Dedifferentiated amniotic fluid mesenchymal stem cell (primary cell): Measurements from ENCODE around the gene GALNT9.
"Not testable (repeated sequence)": the region's sequence is repeated elsewhere in the genome, so short reads cannot be mapped to it uniquely, and the experiment has no call there.

Experiments used
- DNase-seq: peaks from one replicate; pipeline ENCODE4 v3.0.0-alpha.2; 2016; ENCODE audit errors: extremely low spot score

GALNT9 gene

DNA sequence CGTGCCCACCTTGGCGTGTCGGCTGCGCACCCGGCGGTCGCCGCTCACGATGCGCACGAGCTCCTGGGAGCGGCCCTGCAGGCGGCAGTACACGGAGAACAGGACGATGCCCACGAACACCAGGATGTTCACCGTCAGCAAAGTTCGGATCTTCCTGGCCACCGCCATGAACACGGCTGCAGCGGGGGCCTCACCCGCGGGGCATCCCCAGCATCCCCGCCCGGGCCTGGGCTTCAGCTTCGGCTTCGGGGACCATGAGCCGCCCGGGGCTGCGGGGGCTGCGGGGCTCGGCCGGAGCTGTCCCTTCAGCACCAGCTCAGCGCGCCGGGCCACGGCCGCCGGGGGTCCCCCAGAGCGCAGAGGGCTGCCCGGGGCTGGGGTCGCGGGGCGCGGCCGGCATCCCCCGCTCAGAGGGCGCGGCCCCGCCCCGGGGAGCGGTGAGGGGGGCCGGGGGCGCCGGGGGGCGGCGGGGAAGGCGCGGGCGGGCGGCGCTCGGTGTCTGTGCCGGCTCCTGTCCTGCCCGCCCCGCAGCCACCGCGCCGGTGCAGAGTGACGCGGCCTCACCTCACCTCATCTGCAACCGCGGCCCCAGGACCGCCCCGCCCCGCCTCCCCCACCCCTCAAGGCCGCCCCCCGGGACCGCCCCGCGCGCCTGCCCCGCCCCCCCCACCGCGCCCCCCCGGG is at the start of gene GALNT9:
Gene GALNT9 (minus strand): TSS at position 554 of the 684 bp plus-strand sequence. CDS start 386 bp downstream, at position 168.
- no peak for DNase-seq

- not testable (repeated sequence) for DNase-seq
These were observed 49.7 kb upstream of the GALNT9 start for GRCh38 chr12:132379057-132379456.

GRCh38 chr12:132377147-132377546 is 47.8 kb upstream of the GALNT9 start:
- no peak for DNase-seq

DNA sequence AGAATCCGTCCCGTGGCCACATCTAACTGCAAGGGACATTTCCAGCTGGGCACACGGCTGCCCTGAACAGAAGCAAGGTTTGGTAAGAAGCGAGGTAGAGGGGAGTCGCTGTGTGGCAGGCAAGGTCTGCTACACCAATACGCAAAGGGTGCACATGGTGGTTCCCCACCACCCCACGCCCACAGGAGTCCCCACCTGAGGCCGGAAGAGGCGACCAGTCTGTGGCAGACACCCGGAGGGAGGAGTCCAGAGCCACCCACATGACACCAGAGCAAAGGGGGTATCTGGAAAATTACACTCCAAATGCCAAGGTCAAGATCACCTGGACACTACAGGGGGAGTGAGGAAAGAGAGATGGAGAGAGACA is 47.1 kb upstream of the GALNT9 start:
- no peak for DNase-seq

GRCh38 chr12:132375747-132376463 is 46.5 kb upstream of the GALNT9 start:
- no peak for DNase-seq

DNA sequence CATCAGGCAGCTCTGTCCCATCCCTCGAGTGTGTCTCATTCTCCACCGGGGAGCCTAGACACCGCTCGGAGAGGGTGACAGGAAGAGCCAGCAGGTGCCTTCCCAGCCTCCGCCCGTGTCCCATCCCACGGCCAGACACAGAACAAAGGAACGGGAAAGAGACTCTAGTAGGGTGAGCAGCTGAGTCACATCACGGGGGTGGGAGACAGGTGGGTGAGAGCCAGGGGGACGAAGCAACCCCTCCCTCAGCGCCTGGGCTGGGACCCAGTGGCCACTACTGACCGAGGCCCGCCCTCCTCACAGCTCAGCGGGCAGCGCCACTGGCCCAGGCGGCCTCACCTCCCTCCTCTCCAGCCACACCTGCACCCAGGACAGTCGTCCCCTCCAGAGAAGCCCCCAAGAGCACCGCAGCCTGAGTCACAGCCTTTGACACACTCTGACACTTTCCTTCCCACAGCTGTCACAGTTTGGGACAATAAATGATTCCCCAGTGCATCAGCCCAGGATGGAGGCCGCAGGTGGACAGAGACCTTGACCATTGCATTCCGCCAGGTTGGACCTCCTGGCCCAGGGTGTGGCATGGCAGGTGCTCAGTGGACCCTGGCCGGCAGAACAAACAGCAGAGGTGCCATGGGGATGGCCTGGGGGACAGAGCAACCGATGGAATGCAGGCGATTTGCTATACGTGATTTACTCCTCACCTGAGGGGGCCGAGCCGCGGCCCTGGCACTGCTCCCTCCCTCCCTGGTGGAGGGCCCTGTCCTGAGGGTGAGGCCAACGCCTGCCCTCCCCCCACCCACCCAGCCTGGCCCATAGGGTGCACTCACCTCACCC is 45.4 kb upstream of the GALNT9 start:
- no peak for DNase-seq

DNA sequence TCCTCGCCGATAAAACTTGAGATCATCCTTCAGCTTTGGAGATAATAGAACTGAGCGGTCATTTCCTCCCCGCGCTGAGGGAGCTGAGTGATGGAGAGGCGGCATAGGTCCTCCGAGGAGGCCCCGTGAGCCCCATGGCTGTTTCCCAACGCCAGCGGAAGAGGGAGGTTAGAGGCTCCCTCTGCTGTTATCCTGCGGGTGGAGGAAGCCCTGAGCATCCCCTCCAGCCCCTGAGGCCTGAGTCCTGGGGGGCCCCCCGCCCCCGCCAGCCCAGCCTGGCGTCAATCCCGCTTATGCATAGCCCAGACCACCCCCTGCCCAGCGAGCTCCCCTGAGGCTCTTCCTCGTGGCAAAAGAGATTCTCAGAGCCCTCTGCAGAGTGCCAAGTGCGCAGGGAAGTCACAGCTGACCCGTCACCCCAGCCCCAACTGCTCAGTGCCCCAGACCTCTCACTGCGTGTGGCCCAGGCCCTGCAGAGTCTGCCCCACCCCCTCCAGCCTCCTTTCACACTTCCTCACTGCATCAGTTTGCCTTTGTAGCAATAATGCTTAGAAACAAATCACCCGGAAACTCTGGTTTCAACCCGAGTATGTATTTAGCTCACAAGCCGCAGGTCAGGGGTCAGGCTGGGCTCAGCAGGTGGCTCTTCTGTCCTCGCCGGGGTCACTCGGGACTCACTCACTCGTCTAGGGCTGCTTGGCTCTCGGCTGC is 44.7 kb upstream of the GALNT9 start:
- DNase-seq: no peak

- no peak for DNase-seq
These were observed 38.5 kb upstream of the GALNT9 start for GRCh38 chr12:132367852-132368251.

DNA sequence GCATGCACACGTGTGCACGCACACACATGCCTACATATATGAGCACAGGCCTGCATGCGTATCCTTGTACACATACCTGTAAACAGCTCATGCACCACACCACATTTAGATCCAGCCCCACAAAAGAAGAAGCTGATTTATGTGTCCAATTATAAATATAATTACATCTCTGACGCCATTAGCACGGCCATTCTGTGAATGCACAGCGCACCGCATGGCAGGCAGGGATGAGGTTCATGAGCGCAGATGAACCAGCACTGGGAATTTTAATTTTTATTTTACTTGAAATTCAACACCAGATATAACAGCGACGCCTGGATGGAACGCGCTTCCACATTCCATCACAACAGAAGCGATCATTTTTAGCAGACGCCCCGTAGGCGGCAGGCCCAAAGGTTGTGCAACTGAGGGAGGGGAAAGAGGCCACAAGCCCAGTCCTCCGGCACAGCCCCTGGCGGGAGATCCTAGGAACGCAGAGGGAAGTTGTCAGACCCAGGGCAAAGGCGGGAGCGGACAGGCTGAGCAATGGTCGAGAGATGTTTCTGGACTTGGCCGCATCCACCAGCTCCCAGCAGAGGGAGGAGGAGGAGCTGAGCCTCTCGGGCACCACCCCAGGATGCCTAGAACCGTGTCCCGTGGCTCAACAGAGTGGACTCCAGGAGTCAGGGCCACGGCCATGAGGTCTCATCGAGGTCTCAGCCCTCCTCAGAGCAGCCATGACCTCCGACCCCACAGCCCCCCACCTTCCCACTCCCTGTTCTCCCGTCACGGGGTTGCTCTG is 37.9 kb upstream of the GALNT9 start:
- no peak for DNase-seq

GRCh38 chr12:132366341-132366861 is 37.0 kb upstream of the GALNT9 start:
- DNase-seq: no peak

GRCh38 chr12:132365226-132365625 is 35.8 kb upstream of the GALNT9 start:
- DNase-seq: no peak

GRCh38 chr12:132364348-132364902 is 35.0 kb upstream of the GALNT9 start:
- DNase-seq: no peak

GRCh38 chr12:132363661-132364347 is 34.4 kb upstream of the GALNT9 start:
- no peak for DNase-seq

GRCh38 chr12:132362996-132363660 is 33.7 kb upstream of the GALNT9 start:
- DNase-seq: no peak

DNA sequence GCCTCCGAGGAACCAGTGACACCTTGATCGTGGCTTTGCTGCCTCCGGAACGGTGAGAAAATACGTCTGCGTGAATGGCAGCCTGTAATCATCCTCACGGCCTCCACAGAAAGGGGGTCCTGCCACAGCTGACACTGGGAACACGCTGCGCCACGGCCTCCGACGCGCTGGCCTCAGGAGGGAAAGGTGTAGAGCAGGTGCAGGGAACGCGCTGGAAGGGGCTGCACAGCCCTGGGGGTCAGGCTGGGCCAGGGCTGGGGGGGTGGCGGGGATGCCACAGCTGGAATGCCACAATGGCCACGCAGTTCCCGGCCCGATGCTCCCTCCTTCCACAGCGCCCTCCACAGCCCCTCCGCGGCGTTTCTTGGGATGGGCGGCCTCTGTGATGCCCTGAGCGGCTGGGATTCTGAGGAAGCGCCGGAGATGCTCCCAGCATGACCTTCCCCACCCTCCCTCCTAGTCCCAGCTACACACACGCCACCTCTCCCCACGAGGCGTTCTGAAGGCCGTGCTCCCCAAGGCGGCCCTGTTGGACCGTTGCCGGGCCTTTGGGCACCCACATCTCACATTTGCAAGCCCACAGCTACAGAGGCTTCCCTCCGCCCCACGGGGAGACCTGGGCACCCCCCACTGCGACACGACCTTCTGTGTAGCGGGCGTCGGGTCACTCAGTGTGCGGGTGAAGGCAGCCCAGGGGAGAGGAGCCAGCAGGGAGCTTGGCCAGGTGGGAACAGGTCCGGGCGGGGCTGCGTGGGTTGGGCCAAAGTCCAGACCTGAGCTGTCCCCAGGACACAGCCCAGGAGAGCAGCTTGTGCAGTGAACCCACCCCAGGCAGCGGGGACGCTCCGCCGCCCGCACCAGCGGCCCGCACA is 31.8 kb upstream of the GALNT9 start:
- no peak for DNase-seq

DNA sequence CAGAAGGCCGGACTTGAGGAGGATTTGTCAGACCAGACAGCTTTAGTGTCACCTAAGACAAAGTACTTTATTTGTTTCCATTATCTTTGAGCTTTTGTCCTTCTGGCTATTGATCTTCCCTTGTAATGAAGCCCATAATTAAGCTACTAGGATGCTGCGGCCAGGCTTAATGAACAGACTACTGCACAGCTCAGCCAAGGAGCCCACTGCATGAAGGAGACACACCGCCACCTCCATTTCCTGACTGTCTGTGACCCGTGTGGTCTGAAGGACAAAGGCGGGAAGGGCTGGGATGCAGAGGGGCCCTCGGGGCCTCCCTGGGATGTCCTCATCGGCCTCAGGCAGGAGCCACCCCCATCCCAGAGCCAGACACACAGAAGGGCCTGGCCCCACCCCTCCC is 31.0 kb upstream of the GALNT9 start:
- no peak for DNase-seq

DNA sequence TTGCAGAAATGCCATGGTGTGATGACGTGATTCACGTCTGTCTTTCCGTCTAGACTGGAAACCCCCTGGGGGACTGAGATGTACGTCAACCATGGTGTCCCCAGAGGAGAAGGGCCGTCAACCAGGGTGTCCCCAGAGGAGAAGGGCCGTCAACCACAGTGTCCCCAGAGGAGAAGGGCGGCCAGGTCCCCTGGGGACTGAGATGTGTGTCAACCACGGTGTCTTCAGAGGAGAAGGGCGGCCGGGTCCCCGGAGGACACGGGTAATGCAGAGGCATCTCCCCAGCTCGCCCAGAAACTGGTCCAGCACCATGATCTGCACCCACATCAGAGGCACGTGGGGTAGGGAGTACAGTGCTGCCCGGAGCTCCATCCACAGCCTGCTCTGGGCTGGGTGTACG is 30.6 kb upstream of the GALNT9 start:
- DNase-seq: no peak

- no peak for DNase-seq
These were observed 30.2 kb upstream of the GALNT9 start for GRCh38 chr12:132359551-132359950.
